ENCODE data around the gene SUCLG2. TPM values are rescaled to one million over a fixed set of nuclear protein-coding genes. Genes with fewer than 3 reads are reported as not detected.

SUCLG2 gene
- total and polyA plus RNA-seq, 10 of the 15 experiments (the other 5 are each of a cell fraction or from before 2014, with no cell fraction given): 17.8 to 50.9 (median 37.2) TPM

GRCh38 chr3:67349551-67350174 lies 304.7 kb downstream of the SUCLG2 start (continued):
- TF ChIP-seq MEF2B (IDR thresholded peaks at IDR 0.05; ENCODE audit: partially characterized antibody, poor library complexity, severe bottlenecking) (no peak), HCFC1 (IDR thresholded peaks at IDR 0.05; ENCODE audit: low read length) (no peak), CTCF (IDR thresholded peaks at IDR 0.05 in 2 of 3, conservative IDR thresholded peaks at IDR 0.05 in 1 of 3; ENCODE audit: control insufficient read depth in 2 of 3, extremely low read depth in 1 of 3, insufficient read depth in 1 of 3, low read depth in 3 of 3, low read length in 3 of 3) (no peak), RB1 (IDR thresholded peaks at IDR 0.05; ENCODE audit: borderline replicate concordance) (no peak), SIN3A (IDR thresholded peaks at IDR 0.05; ENCODE audit: low read depth, low read length) (no peak), NKRF (conservative IDR thresholded peaks at IDR 0.05) (no peak), SP1 (IDR thresholded peaks at IDR 0.05; ENCODE audit: low read depth, low read length) (no peak), YBX1 (IDR thresholded peaks at IDR 0.05) (no peak), YY1 (IDR thresholded peaks at IDR 0.05; ENCODE audit: low read depth, low read length) (no peak), ZBED1 (IDR thresholded peaks at IDR 0.05; ENCODE audit: borderline replicate concordance) (no peak), SPI1 (IDR thresholded peaks at IDR 0.05; ENCODE audit: borderline replicate concordance, insufficient read depth, low read depth, low read length) (no peak), POLR2A (IDR thresholded peaks at IDR 0.05; ENCODE audit: low read depth, low read length) (no peak), E4F1 (IDR thresholded peaks at IDR 0.05; ENCODE audit: borderline replicate concordance, partially characterized antibody) (no peak), IRF4 (IDR thresholded peaks at IDR 0.05; ENCODE audit: low read depth, low read length) (peak; percentile 73; the same call in 1 of the 2 replicates), PBX3 (IDR thresholded peaks at IDR 0.05; ENCODE audit: insufficient replicate concordance, low read depth, low read length) (peak; percentile 48)
